AG10803 (cell line): Measurements from ENCODE around the gene GSDMA.

Source experiments
- DNase-seq: peaks from one replicate; pipeline ENCODE4 v3.0.0; 2010; ENCODE audit warnings: low read depth
- H3K4me3 ChIP-seq: 2 replicates; pipeline ENCODE4 v1.5.1; 2011; ENCODE audit warnings: mild to moderate bottlenecking, low read length, control low read depth
- TF ChIP-seq, protein P1 (sequence below): conservative IDR thresholded peaks from 2 replicates; pipeline ENCODE4 v1.5.1; 2011; ENCODE audit warnings: mild to moderate bottlenecking, low read length, control low read depth, inconsistent platforms

The GSDMA gene

DNA sequence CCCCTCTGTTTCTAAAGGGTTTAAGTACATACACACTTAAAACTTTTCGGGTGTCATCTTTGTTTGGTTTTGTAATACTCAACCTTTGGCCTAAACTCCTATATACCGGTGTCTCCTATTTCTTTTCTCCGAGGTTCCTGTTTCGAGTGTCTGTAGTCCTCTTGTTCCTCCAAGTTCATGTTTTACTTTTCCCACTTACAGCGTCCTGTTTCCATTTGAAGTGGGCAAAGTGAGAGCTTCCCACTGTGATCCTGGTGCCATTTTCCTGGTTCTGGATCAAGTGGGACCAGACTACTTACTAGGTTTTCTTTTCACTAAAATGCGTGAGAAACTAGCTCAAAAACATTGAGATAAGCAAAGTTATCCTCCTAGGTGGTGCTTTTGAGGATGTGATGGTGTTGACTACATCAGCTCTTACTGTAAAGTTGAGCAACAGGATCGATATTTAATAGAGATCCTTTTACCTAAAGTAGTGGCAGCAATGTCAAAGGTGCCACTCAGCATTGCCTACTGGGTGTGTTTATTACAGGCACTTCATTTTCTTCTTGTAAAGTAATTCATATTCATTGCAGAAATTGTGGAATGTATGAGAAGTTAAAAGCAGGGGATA, 19.1 kb downstream of the GSDMA start:
- no peak for DNase-seq
- peak overlapping the region; percentile 96 for H3K4me3 ChIP-seq
- TF ChIP-seq, protein P1, sequence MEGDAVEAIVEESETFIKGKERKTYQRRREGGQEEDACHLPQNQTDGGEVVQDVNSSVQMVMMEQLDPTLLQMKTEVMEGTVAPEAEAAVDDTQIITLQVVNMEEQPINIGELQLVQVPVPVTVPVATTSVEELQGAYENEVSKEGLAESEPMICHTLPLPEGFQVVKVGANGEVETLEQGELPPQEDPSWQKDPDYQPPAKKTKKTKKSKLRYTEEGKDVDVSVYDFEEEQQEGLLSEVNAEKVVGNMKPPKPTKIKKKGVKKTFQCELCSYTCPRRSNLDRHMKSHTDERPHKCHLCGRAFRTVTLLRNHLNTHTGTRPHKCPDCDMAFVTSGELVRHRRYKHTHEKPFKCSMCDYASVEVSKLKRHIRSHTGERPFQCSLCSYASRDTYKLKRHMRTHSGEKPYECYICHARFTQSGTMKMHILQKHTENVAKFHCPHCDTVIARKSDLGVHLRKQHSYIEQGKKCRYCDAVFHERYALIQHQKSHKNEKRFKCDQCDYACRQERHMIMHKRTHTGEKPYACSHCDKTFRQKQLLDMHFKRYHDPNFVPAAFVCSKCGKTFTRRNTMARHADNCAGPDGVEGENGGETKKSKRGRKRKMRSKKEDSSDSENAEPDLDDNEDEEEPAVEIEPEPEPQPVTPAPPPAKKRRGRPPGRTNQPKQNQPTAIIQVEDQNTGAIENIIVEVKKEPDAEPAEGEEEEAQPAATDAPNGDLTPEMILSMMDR, result no peak

DNA sequence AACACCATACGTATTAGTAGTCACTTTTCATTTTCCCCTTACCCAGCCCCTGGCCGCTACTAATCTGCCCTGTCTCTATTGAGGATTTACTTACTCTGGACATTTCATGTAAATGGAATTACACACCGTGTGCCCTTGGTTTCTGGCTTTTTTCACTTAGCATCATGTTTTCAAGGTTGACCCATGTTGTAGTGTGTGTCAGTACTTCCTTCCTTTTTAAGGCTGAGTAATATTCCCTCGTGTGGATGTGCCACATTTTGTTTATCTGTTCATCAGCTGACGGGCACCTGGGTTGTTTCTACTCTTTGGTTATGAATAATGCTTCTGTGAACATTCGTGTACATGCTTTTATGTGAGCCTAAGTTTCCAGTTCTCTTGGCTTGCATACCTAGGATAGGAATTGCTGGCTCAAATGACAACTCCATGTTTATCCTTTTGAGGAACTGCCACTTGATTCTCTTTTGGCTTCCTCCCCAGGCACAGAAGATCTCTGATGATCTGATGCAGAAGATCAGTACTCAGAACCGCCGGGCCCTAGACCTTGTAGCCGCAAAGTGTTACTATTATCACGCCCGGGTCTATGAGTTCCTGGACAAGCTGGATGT, 25.5 kb downstream of the GSDMA start:
- H3K4me3 ChIP-seq, result no peak overlapping the region
- DNase-seq, result no peak
- TF ChIP-seq, protein P1, result no peak

- no peak overlapping the region for H3K4me3 ChIP-seq
- TF ChIP-seq, protein P1, result no peak
- DNase-seq, result no peak
These were observed 31.6 kb downstream of the GSDMA start for GRCh38 chr17:39994448-39994847.

DNA sequence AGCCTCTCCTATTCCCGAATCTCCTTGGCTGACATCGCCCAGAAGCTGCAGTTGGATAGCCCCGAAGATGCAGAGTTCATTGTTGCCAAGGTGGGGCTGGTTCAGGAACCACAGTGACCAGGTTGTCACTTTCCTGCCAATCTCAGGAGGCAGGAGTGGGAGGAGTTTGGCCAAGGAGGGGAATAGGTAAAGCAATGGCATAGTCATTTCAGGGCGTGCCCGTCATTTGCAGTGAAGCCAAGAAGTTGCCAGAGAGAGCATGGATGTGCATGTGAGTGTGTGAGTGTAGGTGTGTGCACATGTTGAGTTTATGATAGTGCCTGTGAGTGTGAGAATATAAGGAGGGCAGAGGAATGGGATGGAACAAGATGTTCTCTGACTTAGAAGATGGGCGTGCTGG, 32.6 kb downstream of the GSDMA start:
- TF ChIP-seq, protein P1, result no peak
- no peak overlapping the region for H3K4me3 ChIP-seq
- no peak for DNase-seq

DNA sequence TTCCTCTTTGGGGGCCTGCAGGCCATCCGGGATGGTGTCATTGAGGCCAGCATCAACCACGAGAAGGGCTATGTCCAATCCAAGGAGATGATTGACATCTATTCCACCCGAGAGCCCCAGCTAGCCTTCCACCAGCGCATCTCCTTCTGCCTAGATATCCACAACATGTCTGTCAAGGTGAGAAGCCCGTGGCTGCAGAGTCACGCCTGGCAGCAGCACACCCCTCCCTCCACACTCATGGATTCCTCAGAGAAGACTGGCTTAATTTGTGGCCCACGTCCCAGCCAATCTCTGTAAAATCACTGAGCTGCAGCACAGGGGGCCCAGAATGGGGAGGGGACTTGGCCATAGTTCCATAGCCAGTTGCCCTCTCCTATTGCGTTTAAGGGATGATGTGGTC, 33.4 kb downstream of the GSDMA start:
- TF ChIP-seq, protein P1, result no peak

GRCh38 chr17:39996800-39997199, 34.0 kb downstream of the GSDMA start:
- H3K4me3 ChIP-seq, result no peak overlapping the region
- DNase-seq, result no peak
- TF ChIP-seq, protein P1, result no peak

More for the DNA sequence above, 33.4 kb downstream of the GSDMA start:
- DNase-seq, result no peak
- no peak overlapping the region for H3K4me3 ChIP-seq

DNA sequence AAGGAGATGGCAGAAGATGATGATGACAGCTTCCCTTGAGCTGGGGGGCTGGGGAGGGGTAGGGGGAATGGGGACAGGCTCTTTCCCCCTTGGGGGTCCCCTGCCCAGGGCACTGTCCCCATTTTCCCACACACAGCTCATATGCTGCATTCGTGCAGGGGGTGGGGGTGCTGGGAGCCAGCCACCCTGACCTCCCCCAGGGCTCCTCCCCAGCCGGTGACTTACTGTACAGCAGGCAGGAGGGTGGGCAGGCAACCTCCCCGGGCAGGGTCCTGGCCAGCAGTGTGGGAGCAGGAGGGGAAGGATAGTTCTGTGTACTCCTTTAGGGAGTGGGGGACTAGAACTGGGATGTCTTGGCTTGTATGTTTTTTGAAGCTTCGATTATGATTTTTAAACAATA, 34.7 kb downstream of the GSDMA start:
- TF ChIP-seq, protein P1, result no peak
- no peak overlapping the region for H3K4me3 ChIP-seq
- no peak for DNase-seq
